CD14-positive monocyte (primary cell): ENCODE data around the gene MYO1H. TPM values are rescaled to one million over a fixed set of nuclear protein-coding genes. Genes with fewer than 3 reads are reported as not detected.
A peak's percentile ranks its signal among the peaks of the same experiment; 100 is the strongest.

Source experiments
- DNase-seq, 3 donors: peaks; one replicate each; pipeline ENCODE4 v3.0.0-alpha.2; 2011 to 2022
- H2AFZ ChIP-seq: 2 replicates; pipeline ENCODE4 v1.6.0; 2012; ENCODE audit warnings: mild to moderate bottlenecking, low read depth, low read length, inconsistent platforms; ENCODE audit not compliant: insufficient read depth, poor library complexity, severe bottlenecking
- H3K27ac ChIP-seq, 2 donors: 1 replicate in 1 of 2; 2 replicates in 1 of 2; pipeline ENCODE4 v1.5.1; 2012 to 2013; ENCODE audit warnings: low read length in 2 of 2, control low read depth in 1 of 2, inconsistent platforms in 1 of 2, low read depth in 1 of 2, mild to moderate bottlenecking in 1 of 2
- H3K27me3 ChIP-seq, 2 donors: one replicate each; pipeline versions ENCODE4 v1.6.0 to v1.6.1; 2011 to 2013; ENCODE audit warnings: low read length in 2 of 2; ENCODE audit not compliant: control insufficient read depth in 2 of 2, insufficient read depth in 2 of 2
- H3K36me3 ChIP-seq, 2 donors: replicated peaks in 1 of 2; 1 replicate in 1 of 2; 2 replicates in 1 of 2; pipeline versions ENCODE4 v1.5.1 to v1.6.1; 2012 to 2013; ENCODE audit warnings: low read length in 2 of 2, control low read depth in 1 of 2, inconsistent platforms in 1 of 2, mild to moderate bottlenecking in 1 of 2; ENCODE audit not compliant: insufficient read depth in 2 of 2, control insufficient read depth in 1 of 2
- H3K4me1 ChIP-seq, 2 donors: 1 replicate in 1 of 2; 2 replicates in 1 of 2; pipeline versions ENCODE4 v1.5.1 to v1.6.1; 2012 to 2013; ENCODE audit warnings: low read length in 2 of 2, control low read depth in 1 of 2, inconsistent platforms in 1 of 2, mild to moderate bottlenecking in 1 of 2, moderate library complexity in 1 of 2; ENCODE audit not compliant: insufficient read depth in 2 of 2, control insufficient read depth in 1 of 2
- H3K4me2 ChIP-seq: replicated peaks from 2 replicates; pipeline ENCODE3; 2012; ENCODE audit warnings: low read length, moderate library complexity, mild to moderate bottlenecking; ENCODE audit not compliant: poor library complexity, severe bottlenecking; ENCODE audit errors: extremely low read depth
- H3K4me3 ChIP-seq, 3 experiments: fragments of 200-600 bp in 1 of 3; sonication (generic) in 1 of 3; replicated peaks in 1 of 3; 1 replicate in 2 of 3; 2 replicates in 1 of 3; pipeline ENCODE4 v1.5.1; 2011 to 2013; ENCODE audit warnings: low read length in 3 of 3, mild to moderate bottlenecking in 3 of 3, control low read depth in 2 of 3, low read depth in 2 of 3, inconsistent platforms in 1 of 3, moderate library complexity in 1 of 3
- H3K79me2 ChIP-seq: 2 replicates; pipeline ENCODE4 v1.6.0; 2012; ENCODE audit warnings: mild to moderate bottlenecking, control low read depth, inconsistent platforms, low read length, moderate library complexity; ENCODE audit not compliant: insufficient read depth
- H3K9ac ChIP-seq: 2 replicates; pipeline ENCODE4 v1.6.0; 2017; ENCODE audit warnings: low read length, mild to moderate bottlenecking; ENCODE audit not compliant: insufficient read depth, poor library complexity, severe bottlenecking
- H3K9me3 ChIP-seq, 2 donors: replicated peaks in 1 of 2; 1 replicate in 1 of 2; 2 replicates in 1 of 2; pipeline versions ENCODE4 v1.5.1 to v1.6.1; 2012 to 2013; ENCODE audit warnings: low read length in 2 of 2, control low read depth in 1 of 2; ENCODE audit not compliant: control insufficient read depth in 1 of 2, insufficient read depth in 1 of 2
- H4K20me1 ChIP-seq: 2 replicates; pipeline ENCODE4 v1.6.0; 2012; ENCODE audit warnings: mild to moderate bottlenecking, low read length, control low read depth, moderate library complexity; ENCODE audit not compliant: insufficient read depth
- H3K27ac Mint-ChIP-seq, 7 donors: one replicate each; pipeline ENCODE4 v1.8.0; 2020; ENCODE audit warnings: mild to moderate bottlenecking in 7 of 7, mixed read lengths in 7 of 7, moderate library complexity in 6 of 7, inconsistent platforms in 2 of 7
- H3K27me3 Mint-ChIP-seq, 3 donors: one replicate each; pipeline ENCODE4 v1.8.0; 2021 to 2022; ENCODE audit warnings: low read depth in 3 of 3, mild to moderate bottlenecking in 3 of 3, mixed read lengths in 3 of 3, moderate library complexity in 3 of 3, inconsistent platforms in 1 of 3
- H3K36me3 Mint-ChIP-seq, 2 donors: one replicate each; pipeline ENCODE4 v1.8.0; 2020; ENCODE audit warnings: mixed read lengths in 2 of 2, inconsistent platforms in 1 of 2, mild to moderate bottlenecking in 1 of 2
- H3K4me1 Mint-ChIP-seq: one replicate; pipeline ENCODE4 v1.8.0; 2020; ENCODE audit warnings: mild to moderate bottlenecking, mixed read lengths
- H3K4me3 Mint-ChIP-seq, 2 donors: one replicate each; pipeline ENCODE4 v1.8.0; 2020; ENCODE audit warnings: mild to moderate bottlenecking in 2 of 2, mixed read lengths in 2 of 2, moderate library complexity in 1 of 2
- H3K9me3 Mint-ChIP-seq, 7 donors: one replicate each; pipeline ENCODE4 v1.8.0; 2020 to 2022; ENCODE audit warnings: mixed read lengths in 7 of 7, mild to moderate bottlenecking in 6 of 7, moderate library complexity in 6 of 7, inconsistent platforms in 2 of 7
- CTCF ChIP-seq: fragments of 200-600 bp; IDR thresholded peaks from one replicate; pipeline ENCODE4 v1.8.0; 2022; ENCODE audit warnings: antibody characterized with exemption, mild to moderate bottlenecking
- WGBS: methylation state at CpG from one replicate; pipeline ENCODE4 v1.1.5; 2013; ENCODE audit warnings: missing lambda C conversion rate; ENCODE audit not compliant: insufficient coverage; 5-methylcytosine and 5-hydroxymethylcytosine counted together
- intact Hi-C, 2 donors: fragments of 100-400 bp; cut with micrococcal nuclease; formaldehyde crosslinking; loops; one replicate each; pipeline versions ENCODE4 v1.15.0 to v1.15.1; 2023
- polyA plus RNA-seq, 3 donors: library from polyadenylated mRNA; depleted of rRNA in 1 of 3; unstranded in 2 of 3; stranded (reverse) in 1 of 3; fragments of 300-500 nt in 2 of 3; fragments of >200 nt in 1 of 3; fragmentation: Illumina TruSeq in 2 of 3; gene quantifications; 1 replicate in 2 of 3; 2 replicates in 1 of 3; pipeline ENCODE4 v1.2.3, GENCODE V29; 2012 to 2021

Gene MYO1H
- polyA plus RNA-seq, 3 donors = not detected

- Mint-ChIP-seq H3K4me1 (peaks cover 45% of the 10 kb centered on the region), H3K27me3 (peaks cover 0 to 2% (median 0%) of the 10 kb centered on the region in 3 donors), H3K36me3 (peaks cover 50 to 65% of the 10 kb centered on the region in 2 donors), H3K27ac (no peak overlapping the region), H3K4me3 (no peak overlapping the region), H3K9me3 (no peaks in the 10 kb centered on the region)
- DNase-seq = no peak
- H3K9ac ChIP-seq = no peak overlapping the region
- 89% methylated on average over 1 of the region's 2 CpGs for WGBS
- H3K36me3 ChIP-seq = peaks cover 41 to 67% of the 10 kb centered on the region in 2 donors
- H3K4me2 ChIP-seq = no peak overlapping the region
- peaks cover 60% of the 10 kb centered on the region for H3K79me2 ChIP-seq
- intact Hi-C loops = no loop called here
- no peak overlapping the region for H2AFZ ChIP-seq
- no peaks in the 10 kb centered on the region for H3K27me3 ChIP-seq
- no peak overlapping the region for H3K4me3 ChIP-seq
- H3K4me1 ChIP-seq = peaks cover 40% of the 10 kb centered on the region in 2 donors
- H4K20me1 ChIP-seq = peaks cover 89% of the 10 kb centered on the region
- TF ChIP-seq CTCF = no peak
- H3K27ac ChIP-seq = no peak overlapping the region
- H3K9me3 ChIP-seq = no peaks in the 10 kb centered on the region
Measured at GRCh38 chr12:109466305-109466704, 118.6 kb downstream of the MYO1H start.

- intact Hi-C loops = no loop called here
- Histone ChIP-seq H3K9me3 (no peaks in the 10 kb centered on the region), H3K79me2 (peaks cover 60% of the 10 kb centered on the region), H4K20me1 (peaks cover 89% of the 10 kb centered on the region), H3K4me2 (no peak overlapping the region), H3K4me1 (peaks cover 34 to 35% of the 10 kb centered on the region in 2 donors), H3K4me3 (no peak overlapping the region), H2AFZ (no peak overlapping the region), H3K36me3 (peaks cover 41 to 69% of the 10 kb centered on the region in 2 donors), H3K27me3 (no peaks in the 10 kb centered on the region), H3K27ac (no peak overlapping the region), H3K9ac (no peak overlapping the region)
- TF ChIP-seq CTCF = no peak
- no peak overlapping the region for H3K4me3 Mint-ChIP-seq
- no peaks in the 10 kb centered on the region for H3K9me3 Mint-ChIP-seq
- H3K27ac Mint-ChIP-seq = peak overlapping the region in 1 of 7 donors; percentile 35
- WGBS = 83% methylated on average over 3 of the region's 3 CpGs
- DNase-seq = no peak
- peaks cover 0 to 2% (median 0%) of the 10 kb centered on the region in 3 donors for H3K27me3 Mint-ChIP-seq
- H3K4me1 Mint-ChIP-seq = peaks cover 39% of the 10 kb centered on the region
- H3K36me3 Mint-ChIP-seq = peaks cover 50 to 65% of the 10 kb centered on the region in 2 donors
Measured at GRCh38 chr12:109466821-109467220, 119.1 kb downstream of the MYO1H start.
